ENCODE results near the gene SUN5. TPM values are rescaled to one million over a fixed set of nuclear protein-coding genes. Genes with fewer than 3 reads are reported as not detected.

SUN5 gene
- total RNA-seq, 1 donor, result not detected

DNA sequence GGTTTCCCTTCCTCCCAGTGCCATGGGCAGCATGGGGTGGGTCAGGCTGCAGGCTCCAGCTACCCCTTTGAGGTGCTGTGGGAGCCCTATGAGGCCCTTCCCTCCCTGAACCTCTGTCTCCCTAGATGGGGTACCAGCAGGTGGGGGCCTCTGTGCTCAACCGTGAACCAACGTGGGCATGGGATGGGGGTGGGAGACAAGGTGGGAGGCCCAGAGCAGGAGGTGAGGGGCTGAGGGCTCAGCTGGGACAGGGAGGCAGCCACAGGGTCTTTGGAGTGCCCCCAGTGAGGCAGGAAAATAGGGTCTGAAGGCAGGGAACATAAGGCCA lies 33.3 kb downstream of the SUN5 start:
- no peak for DNase-seq (ENCODE audit: low read depth)
- TF ChIP-seq, protein P1, sequence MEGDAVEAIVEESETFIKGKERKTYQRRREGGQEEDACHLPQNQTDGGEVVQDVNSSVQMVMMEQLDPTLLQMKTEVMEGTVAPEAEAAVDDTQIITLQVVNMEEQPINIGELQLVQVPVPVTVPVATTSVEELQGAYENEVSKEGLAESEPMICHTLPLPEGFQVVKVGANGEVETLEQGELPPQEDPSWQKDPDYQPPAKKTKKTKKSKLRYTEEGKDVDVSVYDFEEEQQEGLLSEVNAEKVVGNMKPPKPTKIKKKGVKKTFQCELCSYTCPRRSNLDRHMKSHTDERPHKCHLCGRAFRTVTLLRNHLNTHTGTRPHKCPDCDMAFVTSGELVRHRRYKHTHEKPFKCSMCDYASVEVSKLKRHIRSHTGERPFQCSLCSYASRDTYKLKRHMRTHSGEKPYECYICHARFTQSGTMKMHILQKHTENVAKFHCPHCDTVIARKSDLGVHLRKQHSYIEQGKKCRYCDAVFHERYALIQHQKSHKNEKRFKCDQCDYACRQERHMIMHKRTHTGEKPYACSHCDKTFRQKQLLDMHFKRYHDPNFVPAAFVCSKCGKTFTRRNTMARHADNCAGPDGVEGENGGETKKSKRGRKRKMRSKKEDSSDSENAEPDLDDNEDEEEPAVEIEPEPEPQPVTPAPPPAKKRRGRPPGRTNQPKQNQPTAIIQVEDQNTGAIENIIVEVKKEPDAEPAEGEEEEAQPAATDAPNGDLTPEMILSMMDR (IDR thresholded peaks at IDR 0.05; ENCODE audit: insufficient read depth, low read depth, low read length), result no peak
- no peak overlapping the region for H3K4me3 ChIP-seq (ENCODE audit: low read depth, low read length)

DNA sequence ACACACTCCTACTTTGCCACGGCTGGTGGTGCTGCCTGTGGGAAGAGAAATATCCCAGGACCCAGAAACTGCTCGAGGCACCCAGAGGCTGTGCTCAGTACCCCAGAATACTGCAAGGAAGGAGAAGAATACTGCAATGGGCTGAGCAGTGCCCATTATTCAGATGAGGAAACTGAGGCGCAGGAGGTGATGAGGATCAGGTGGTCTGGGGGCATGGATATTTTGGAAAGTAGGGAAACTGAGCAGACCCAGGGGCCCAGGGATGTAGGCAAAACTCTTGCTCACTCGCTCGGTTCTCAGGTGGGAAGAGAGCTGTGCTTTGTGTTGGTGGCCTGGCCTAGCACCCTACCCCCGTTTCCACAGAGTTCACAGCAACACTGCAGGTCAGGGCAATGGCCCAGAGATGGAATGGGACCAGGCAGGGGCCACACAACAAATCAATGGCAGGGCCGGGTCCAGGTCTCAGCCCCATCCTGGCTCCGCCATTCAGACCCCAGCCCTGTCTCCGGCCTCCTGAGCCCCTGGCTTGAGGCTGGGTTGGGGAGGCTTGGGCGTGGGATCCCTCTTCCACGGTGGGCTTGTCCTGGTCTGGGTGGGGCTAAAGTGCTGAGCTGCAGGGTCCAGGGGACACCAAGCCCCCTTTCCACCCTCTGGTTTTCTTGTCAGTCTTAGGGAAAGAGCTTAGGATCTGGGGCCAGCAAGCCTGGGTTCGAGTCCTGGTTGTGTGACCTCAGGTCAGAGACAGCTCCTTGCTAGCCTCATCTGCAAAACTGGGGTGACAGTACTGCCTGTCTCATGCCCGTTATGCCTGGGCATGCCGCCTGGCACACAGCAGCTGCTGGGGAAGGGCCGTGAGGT lies 33.9 kb downstream of the SUN5 start:
- H3K4me3 ChIP-seq (ENCODE audit: low read depth, low read length), result no peak overlapping the region
- TF ChIP-seq, protein P1 (IDR thresholded peaks at IDR 0.05; ENCODE audit: insufficient read depth, low read depth, low read length), result no peak
- no peak for DNase-seq (ENCODE audit: low read depth)

DNA sequence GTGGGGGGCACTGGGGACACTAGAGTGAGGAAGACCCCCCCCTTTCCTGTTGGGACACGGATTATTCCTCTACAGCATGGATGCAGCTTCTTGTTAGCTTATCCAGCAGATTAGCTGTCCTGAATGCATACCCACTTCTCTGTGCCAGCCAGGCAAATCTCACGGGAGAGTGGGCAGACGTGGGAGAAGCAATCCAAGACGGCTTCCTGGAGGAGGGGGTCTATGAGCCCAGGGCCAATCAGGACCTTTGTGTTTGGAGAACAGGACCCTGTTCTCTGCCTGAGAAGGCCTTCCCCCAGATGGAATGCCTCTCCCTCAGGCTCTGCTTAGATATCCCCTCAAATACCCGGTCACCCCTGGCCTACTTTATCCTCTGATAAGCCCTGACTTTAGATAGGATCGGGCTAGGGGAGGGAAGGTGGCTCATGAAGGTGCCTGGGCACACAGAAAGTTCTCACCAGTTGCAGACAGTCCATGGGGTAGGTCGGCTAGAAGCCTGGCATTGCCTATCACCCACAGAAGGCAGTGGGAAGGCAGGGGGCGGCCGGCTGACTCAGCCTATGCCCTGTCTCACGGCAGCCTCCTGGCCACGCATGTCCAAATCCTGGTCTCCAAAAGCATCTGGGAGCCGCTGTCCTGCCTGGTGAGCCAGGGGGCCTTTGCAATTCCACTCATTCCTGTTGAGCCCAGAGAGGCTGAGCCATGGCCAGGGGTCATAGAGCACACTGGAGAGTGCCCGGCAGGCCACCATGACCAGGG lies 34.7 kb downstream of the SUN5 start:
- TF ChIP-seq, protein P1 (IDR thresholded peaks at IDR 0.05; ENCODE audit: insufficient read depth, low read depth, low read length), result no peak
- DNase-seq (ENCODE audit: low read depth), result no peak

DNA sequence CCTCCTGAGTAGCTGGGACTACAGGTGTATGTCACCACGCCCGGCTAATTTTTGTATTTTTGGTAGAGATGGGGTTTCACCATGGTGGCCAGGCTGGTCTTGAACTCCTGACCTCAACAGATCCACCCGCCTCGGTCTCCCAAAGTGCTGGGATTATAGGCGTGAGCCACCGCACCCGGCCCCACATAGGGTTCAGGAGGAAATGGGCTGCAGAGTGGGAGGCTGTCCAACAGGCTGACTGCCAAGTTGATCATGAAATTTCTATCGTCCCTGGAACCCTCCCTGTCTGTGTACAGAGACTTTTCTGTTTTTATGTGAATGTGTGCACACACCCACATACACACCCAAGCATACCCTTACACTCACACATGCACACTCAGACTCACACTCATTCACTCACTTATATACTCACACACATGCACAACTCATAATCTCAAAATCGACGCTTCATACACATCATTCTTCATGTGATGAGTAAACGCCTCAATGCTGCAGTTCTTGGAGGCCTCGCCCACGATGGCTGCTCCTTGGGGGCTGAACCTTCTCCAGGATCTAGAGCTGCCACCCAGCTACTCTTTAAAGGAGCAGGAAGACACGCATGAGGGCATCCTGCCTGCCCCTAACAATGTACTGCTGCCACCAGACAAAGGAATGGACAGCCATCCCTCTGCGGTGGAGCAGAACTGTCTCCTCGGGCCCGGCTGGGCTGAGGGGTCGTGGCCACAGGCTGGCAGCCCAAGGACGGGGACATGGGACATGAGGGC lies 35.6 kb downstream of the SUN5 start:
- DNase-seq (ENCODE audit: low read depth), result no peak
- TF ChIP-seq, protein P1 (IDR thresholded peaks at IDR 0.05; ENCODE audit: insufficient read depth, low read depth, low read length), result no peak
- H3K4me3 ChIP-seq (ENCODE audit: low read depth, low read length), result no peak overlapping the region

More for the DNA sequence above, 34.7 kb downstream of the SUN5 start:
- no peak overlapping the region for H3K4me3 ChIP-seq (ENCODE audit: low read depth, low read length)

DNA sequence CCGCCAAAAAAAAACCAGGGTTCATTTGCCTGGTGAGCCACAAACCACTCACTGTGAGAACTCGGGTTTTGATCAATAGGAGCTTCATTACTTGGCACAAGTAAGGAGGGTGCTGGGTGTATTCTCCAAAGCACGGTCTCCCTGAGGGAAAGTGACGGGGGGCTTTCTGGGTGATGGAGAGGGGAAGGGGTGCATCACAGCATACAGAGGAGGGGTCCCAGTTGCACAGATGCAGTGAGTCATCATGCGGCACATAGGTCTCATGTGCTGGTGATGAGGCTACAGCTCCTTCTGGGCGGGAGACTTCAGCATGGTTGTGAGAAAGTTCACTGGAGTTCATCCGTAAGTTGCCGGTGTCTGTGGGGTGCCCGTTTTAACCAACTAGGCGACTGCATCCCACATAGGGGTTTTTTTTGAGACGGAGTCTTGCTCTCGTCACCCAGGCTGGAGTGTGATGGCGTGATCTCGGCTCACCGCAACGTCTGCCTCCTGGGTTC lies 36.2 kb downstream of the SUN5 start:
- no peak overlapping the region for H3K4me3 ChIP-seq (ENCODE audit: low read depth, low read length)
- TF ChIP-seq, protein P1 (IDR thresholded peaks at IDR 0.05; ENCODE audit: insufficient read depth, low read depth, low read length), result no peak
- no peak for DNase-seq (ENCODE audit: low read depth)

DNA sequence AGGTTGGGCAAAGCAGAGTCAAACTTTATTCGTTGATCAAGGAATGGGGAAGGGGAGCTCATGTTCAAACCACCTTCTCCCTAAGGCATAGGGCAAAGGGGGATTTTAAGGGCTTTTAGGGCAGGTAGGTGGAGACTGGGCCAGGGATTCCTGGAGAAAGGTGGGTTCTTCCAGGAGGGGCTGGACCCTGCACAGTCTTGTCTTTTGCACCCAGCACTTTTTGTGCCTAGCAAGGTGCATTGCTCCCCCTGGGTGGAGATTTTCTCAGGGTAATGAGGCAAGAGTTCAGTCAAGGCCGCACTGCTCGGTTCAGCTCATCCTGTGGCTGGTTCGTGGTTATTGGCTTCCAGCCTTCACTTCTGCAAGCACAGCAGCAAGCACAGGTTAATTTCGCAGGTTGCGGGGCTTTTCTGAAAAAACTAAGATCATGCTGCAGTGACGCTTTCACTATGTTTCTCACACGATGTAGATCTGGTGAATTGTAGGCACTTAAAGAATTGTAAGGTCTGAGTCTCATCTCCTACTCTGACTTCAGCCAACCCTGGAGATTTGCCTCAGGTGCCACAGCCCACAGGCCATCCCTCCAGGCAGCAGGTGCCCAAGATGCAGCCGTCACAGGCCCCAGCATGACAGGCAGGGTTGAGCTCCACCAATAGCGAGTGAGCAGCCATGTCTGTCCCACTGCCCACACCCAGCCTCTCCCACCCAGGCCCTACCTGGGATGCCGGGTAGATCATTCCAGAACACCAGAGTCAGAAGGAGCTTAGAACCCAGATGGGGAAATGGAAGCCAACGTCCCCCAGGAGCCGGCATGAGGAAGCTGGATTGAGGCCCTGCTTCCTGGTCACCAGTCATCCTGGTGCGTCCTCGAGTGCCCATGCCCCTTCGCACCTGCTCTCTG lies 37.1 kb downstream of the SUN5 start:
- TF ChIP-seq, protein P1 (IDR thresholded peaks at IDR 0.05; ENCODE audit: insufficient read depth, low read depth, low read length), result no peak
- H3K4me3 ChIP-seq (ENCODE audit: low read depth, low read length), result no peak overlapping the region
- no peak for DNase-seq (ENCODE audit: low read depth)
